ENCODE results near the gene CREB3L2. TPM values are rescaled to one million over a fixed set of nuclear protein-coding genes. Genes with fewer than 3 reads are reported as not detected.

Gene CREB3L2
- total and polyA plus RNA-seq, 2 of the 13 experiments (the other 11 are each of a cell fraction or from before 2014, with no cell fraction given), result 22.1 to 41.1 TPM

GRCh38 chr7:137881607-137882260 lies 120.2 kb downstream of the CREB3L2 start:
- no peaks in the 10 kb centered on the region for H3K27me3 ChIP-seq (ENCODE audit: control insufficient read depth in 1 of 2, insufficient read depth in 2 of 2, low read length in 2 of 2)
- DNase-seq (ENCODE audit: low spot score) (no peak), ATAC-seq (no peak), FAIRE-seq (no peak)
- no peak overlapping the region for H3K9ac ChIP-seq (ENCODE audit: insufficient read depth, low read depth, low read length)
- H3K79me2 ChIP-seq (ENCODE audit: insufficient read depth, low read length), result no peaks in the 10 kb centered on the region
- intact Hi-C loops (cut with micrococcal nuclease; ENCODE audit: unreplicated experiment), result no loop called here
- no peak overlapping the region for H2AFZ ChIP-seq (ENCODE audit: low read length)
- 97% methylated on average over 8 of the region's 8 CpGs for WGBS (ENCODE audit: low lambda C conversion rate)
- no peak overlapping the region for H3K4me3 ChIP-seq (replicated peaks in 1 of 3; ENCODE audit: insufficient read depth in 1 of 3, low read depth in 2 of 3, low read length in 3 of 3)
- TF ChIP-seq ZNF30 (CRISPR knock-in tag; IDR thresholded peaks at IDR 0.05), result no peak
- no peak for TF ChIP-seq GPBP1L1 (CRISPR knock-in tag; IDR thresholded peaks at IDR 0.05)
- no peak for TF ChIP-seq MIER2 (CRISPR knock-in tag; IDR thresholded peaks at IDR 0.05)
- TF ChIP-seq, protein P1, sequence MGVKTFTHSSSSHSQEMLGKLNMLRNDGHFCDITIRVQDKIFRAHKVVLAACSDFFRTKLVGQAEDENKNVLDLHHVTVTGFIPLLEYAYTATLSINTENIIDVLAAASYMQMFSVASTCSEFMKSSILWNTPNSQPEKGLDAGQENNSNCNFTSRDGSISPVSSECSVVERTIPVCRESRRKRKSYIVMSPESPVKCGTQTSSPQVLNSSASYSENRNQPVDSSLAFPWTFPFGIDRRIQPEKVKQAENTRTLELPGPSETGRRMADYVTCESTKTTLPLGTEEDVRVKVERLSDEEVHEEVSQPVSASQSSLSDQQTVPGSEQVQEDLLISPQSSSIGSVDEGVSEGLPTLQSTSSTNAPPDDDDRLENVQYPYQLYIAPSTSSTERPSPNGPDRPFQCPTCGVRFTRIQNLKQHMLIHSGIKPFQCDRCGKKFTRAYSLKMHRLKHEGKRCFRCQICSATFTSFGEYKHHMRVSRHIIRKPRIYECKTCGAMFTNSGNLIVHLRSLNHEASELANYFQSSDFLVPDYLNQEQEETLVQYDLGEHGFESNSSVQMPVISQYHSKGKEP (CRISPR knock-in tag; IDR thresholded peaks at IDR 0.05), result no peak
- TF ChIP-seq MAZ (IDR thresholded peaks at IDR 0.05; ENCODE audit: borderline replicate concordance, low read depth, low read length), result no peak
- no peak for TF ChIP-seq MAZ (CRISPR knock-in tag; IDR thresholded peaks at IDR 0.05; ENCODE audit: low read depth)
- TF ChIP-seq CHCHD3 (CRISPR knock-in tag; IDR thresholded peaks at IDR 0.05), result no peak
- TF ChIP-seq CREM (IDR thresholded peaks at IDR 0.05), result no peak
- no peak for TF ChIP-seq CREM (CRISPR knock-in tag; IDR thresholded peaks at IDR 0.05)
- no peak for TF ChIP-seq PHF8 (CRISPR knock-in tag; IDR thresholded peaks at IDR 0.05)
- TF ChIP-seq ZNF20 (CRISPR knock-in tag; IDR thresholded peaks at IDR 0.05), result no peak
- no peak for TF ChIP-seq ZNF17 (CRISPR knock-in tag; IDR thresholded peaks at IDR 0.05)
- no peak for TF ChIP-seq SP2 (CRISPR knock-in tag; IDR thresholded peaks at IDR 0.05)
- TF ChIP-seq ZNF607 (CRISPR knock-in tag; IDR thresholded peaks at IDR 0.05; ENCODE audit: borderline replicate concordance), result no peak
- no peak for TF ChIP-seq ZNF34 (CRISPR knock-in tag; IDR thresholded peaks at IDR 0.05; ENCODE audit: borderline replicate concordance)
- no peak for TF ChIP-seq MAF1 (CRISPR knock-in tag; IDR thresholded peaks at IDR 0.05; ENCODE audit: borderline replicate concordance)
- no peak for TF ChIP-seq PHF20 (CRISPR knock-in tag; IDR thresholded peaks at IDR 0.05)
- no peak for TF ChIP-seq BRD4 (CRISPR knock-in tag; IDR thresholded peaks at IDR 0.05)
- TF ChIP-seq ZNF383 (CRISPR knock-in tag; IDR thresholded peaks at IDR 0.05; ENCODE audit: borderline replicate concordance), result no peak
- no peak for TF ChIP-seq TRAFD1 (CRISPR knock-in tag; IDR thresholded peaks at IDR 0.05; ENCODE audit: borderline replicate concordance)
- no peak for TF ChIP-seq HHEX (CRISPR knock-in tag; IDR thresholded peaks at IDR 0.05)
- no peak for TF ChIP-seq ZNF589 (CRISPR knock-in tag; conservative IDR thresholded peaks at IDR 0.05)
- H3K9me3 ChIP-seq (ENCODE audit: low read length), result no peaks in the 10 kb centered on the region
- H3K4me1 ChIP-seq (ENCODE audit: insufficient read depth, low read length), result no peaks in the 10 kb centered on the region
- no peak overlapping the region for H3K27ac ChIP-seq (ENCODE audit: extremely low read length, insufficient read depth, low read length)
- ChIA-PET POLR2A (no interaction called here), CTCF (ENCODE audit: low intra/inter-chr PET ratio, low total read pairs) (no interaction called here)
- no peaks in the 10 kb centered on the region for H4K20me1 ChIP-seq (ENCODE audit: insufficient read depth, low read length)
- H3K4me2 ChIP-seq (ENCODE audit: low read depth, low read length), result no peak overlapping the region
- in situ Hi-C loops (cut with HindIII; ENCODE audit: extremely low pct_ligation_motif_present, low pct_unique_long_range_greater_than_20kb), result no loop called here
- peaks cover 45 to 94% of the 10 kb centered on the region in 2 experiments for H3K36me3 ChIP-seq (replicated peaks in 1 of 2; ENCODE audit: control insufficient read depth in 1 of 2, insufficient read depth in 2 of 2, low read length in 2 of 2)
- no TSS peak for BruUV-seq (replicated peaks)
